ENCODE results near the gene ADCY5.
A peak's percentile ranks its signal among the peaks of the same experiment; 100 is the strongest.

Gene ADCY5

DNA sequence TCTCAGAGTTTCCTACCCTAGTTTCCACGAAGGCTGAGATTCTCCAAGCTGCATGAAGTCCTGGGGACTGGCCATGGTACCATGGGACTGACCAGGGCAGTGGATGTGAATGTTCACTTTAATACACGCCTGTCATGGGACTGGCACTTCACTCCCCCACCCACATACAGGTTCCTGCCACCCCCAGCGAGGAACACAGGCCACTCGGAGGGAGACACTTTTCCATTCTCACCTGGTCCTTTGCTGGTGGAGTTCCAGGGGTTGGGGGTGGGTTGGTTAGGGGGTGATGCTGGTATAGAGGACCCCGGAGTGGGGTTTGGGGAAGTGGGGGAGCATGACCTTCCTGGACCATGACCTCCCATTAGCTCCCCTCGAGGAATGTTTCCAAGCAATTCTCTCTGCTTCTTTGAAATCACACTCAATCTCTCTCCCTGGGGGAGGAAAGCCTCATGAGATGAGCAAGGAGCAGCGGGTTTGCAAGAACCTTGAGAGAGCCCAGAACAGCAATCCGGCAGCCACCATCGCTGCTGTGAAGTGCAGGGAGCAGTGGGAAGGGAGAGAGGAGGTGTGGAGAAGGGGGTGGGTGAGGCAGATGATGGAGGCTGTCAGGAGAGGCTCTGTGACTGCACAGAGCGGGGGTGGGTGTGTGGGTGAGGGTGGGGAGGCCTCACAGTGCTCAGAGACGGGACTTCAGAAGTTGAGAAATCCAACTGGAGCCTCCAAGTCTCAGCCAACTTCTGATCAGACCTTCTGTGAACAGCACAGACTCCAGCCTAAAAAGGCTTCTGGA lies 69.7 kb downstream of the ADCY5 start:
- H3K27ac ChIP-seq (ENCODE audit: low read depth, low read length) = no peak overlapping the region
- no peak overlapping the region for H4K5ac ChIP-seq (ENCODE audit: low read length)
- no peak overlapping the region for H3K4me3 ChIP-seq (ENCODE audit: low read length)
- no peak overlapping the region for H4K8ac ChIP-seq (ENCODE audit: low read depth, low read length)
- H3K4me2 ChIP-seq (ENCODE audit: low read length) = no peak overlapping the region
- WGBS (ENCODE audit: extremely low coverage, insufficient coverage, low lambda C conversion rate) = no CpG with 5 or more reads among the region's 11 CpGs
- H3K79me2 ChIP-seq (ENCODE audit: control insufficient read depth, insufficient read depth, low read length) = no peaks in the 10 kb centered on the region
- no peak overlapping the region for H2BK5ac ChIP-seq (ENCODE audit: low read length)
- DNase-seq = no peak
- no peak overlapping the region for H3K18ac ChIP-seq (ENCODE audit: low read length)
- H3K56ac ChIP-seq (ENCODE audit: low read length) = no peak overlapping the region
- no peaks in the 10 kb centered on the region for H3K79me1 ChIP-seq (ENCODE audit: low read length)
- no peak overlapping the region for H2AK5ac ChIP-seq (ENCODE audit: low read length)
- H2BK120ac ChIP-seq (ENCODE audit: low read depth, low read length) = no peak overlapping the region
- no peak overlapping the region for H3K4ac ChIP-seq (ENCODE audit: low read depth, low read length)
- H3K23ac ChIP-seq (ENCODE audit: low read length) = no peak overlapping the region
- no peaks in the 10 kb centered on the region for H3K27me3 ChIP-seq (ENCODE audit: insufficient read depth, low read length, poor library complexity)
- no peak overlapping the region for H2BK15ac ChIP-seq (replicated peaks; ENCODE audit: low read depth)
- no peaks in the 10 kb centered on the region for H3K36me3 ChIP-seq (ENCODE audit: control insufficient read depth, insufficient read depth, low read length)
- no peak overlapping the region for H3K9ac ChIP-seq (ENCODE audit: low read length)
- no peaks in the 10 kb centered on the region for H3K4me1 ChIP-seq (ENCODE audit: control insufficient read depth, low read depth, low read length)

DNA sequence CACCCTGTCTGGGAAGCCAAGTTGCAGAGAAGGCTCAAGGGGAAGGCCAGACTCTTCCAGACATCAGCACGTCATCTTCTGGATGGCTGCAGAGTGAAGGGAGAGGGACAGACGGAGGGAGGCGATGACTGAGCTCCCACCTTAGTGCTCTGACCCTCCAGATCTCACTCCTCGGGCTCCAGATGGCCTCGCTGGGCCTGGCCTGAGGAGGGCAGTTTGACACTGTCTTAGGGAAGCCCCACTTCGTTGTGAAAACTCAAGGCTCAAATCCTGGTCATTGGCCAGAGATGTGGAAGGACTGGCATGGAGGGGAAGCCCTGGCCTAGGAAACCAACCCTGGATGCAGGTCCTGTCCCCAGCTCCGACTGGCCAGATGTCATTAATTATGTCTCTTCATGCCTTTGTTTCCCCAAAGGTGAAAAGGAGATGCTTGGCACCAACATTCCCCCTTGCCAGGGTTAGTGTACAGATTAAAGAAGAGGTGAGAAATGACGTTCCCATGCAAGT lies 70.4 kb downstream of the ADCY5 start:
- no peaks in the 10 kb centered on the region for H3K4me1 ChIP-seq (ENCODE audit: control insufficient read depth, low read depth, low read length)
- no peak overlapping the region for H2BK15ac ChIP-seq (replicated peaks; ENCODE audit: low read depth)
- no peaks in the 10 kb centered on the region for H3K36me3 ChIP-seq (ENCODE audit: control insufficient read depth, insufficient read depth, low read length)
- no peak overlapping the region for H4K8ac ChIP-seq (ENCODE audit: low read depth, low read length)
- no peaks in the 10 kb centered on the region for H3K27me3 ChIP-seq (ENCODE audit: insufficient read depth, low read length, poor library complexity)
- WGBS (ENCODE audit: extremely low coverage, insufficient coverage, low lambda C conversion rate) = no CpG with 5 or more reads among the region's 8 CpGs
- H3K4me3 ChIP-seq (ENCODE audit: low read length) = no peak overlapping the region
- no peak overlapping the region for H3K56ac ChIP-seq (ENCODE audit: low read length)
- no peak overlapping the region for H2AK5ac ChIP-seq (ENCODE audit: low read length)
- no peak overlapping the region for H3K18ac ChIP-seq (ENCODE audit: low read length)
- H2BK120ac ChIP-seq (ENCODE audit: low read depth, low read length) = no peak overlapping the region
- no peak overlapping the region for H3K23ac ChIP-seq (ENCODE audit: low read length)
- H3K9ac ChIP-seq (ENCODE audit: low read length) = no peak overlapping the region
- H4K5ac ChIP-seq (ENCODE audit: low read length) = no peak overlapping the region
- no peak for DNase-seq
- no peak overlapping the region for H3K4ac ChIP-seq (ENCODE audit: low read depth, low read length)
- H3K4me2 ChIP-seq (ENCODE audit: low read length) = no peak overlapping the region
- no peaks in the 10 kb centered on the region for H3K79me2 ChIP-seq (ENCODE audit: control insufficient read depth, insufficient read depth, low read length)
- no peak overlapping the region for H3K27ac ChIP-seq (ENCODE audit: low read depth, low read length)
- no peaks in the 10 kb centered on the region for H3K79me1 ChIP-seq (ENCODE audit: low read length)
- no peak overlapping the region for H2BK5ac ChIP-seq (ENCODE audit: low read length)

DNA sequence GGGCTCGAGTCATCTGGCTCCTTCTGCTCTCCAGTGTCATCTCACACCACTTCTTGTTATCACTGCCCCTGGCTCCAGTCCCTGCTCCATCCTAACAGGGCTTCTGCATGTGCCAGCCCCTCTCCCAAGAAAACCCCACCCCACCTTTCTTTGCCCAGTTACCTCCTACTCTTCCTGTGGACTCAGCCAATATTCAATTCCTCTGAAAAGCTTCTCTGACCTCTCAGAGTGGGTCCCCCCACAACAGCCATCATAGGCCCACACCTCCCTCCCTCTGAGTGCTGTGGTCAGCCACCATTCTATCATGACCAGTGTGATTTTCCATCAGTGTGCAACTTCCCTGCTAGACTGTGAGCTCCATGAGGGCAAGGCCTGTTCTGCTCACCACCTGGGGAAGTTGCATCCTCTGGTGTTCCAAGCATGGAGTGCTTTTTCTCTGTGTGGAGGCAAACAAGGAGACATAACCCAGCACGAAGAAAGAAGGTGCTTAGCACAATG lies 71.6 kb downstream of the ADCY5 start:
- Histone ChIP-seq H3K23ac (ENCODE audit: low read length) (no peak overlapping the region), H3K4me1 (ENCODE audit: control insufficient read depth, low read depth, low read length) (no peaks in the 10 kb centered on the region), H3K56ac (ENCODE audit: low read length) (no peak overlapping the region), H3K27ac (ENCODE audit: low read depth, low read length) (no peak overlapping the region), H3K9ac (ENCODE audit: low read length) (no peak overlapping the region), H3K79me2 (ENCODE audit: control insufficient read depth, insufficient read depth, low read length) (no peaks in the 10 kb centered on the region), H2AK5ac (ENCODE audit: low read length) (no peak overlapping the region), H4K8ac (ENCODE audit: low read depth, low read length) (no peak overlapping the region), H3K18ac (ENCODE audit: low read length) (no peak overlapping the region), H3K4ac (ENCODE audit: low read depth, low read length) (no peak overlapping the region), H2BK15ac (replicated peaks; ENCODE audit: low read depth) (no peak overlapping the region), H4K5ac (ENCODE audit: low read length) (no peak overlapping the region), H2BK120ac (ENCODE audit: low read depth, low read length) (no peak overlapping the region), H3K79me1 (ENCODE audit: low read length) (no peaks in the 10 kb centered on the region), H2BK5ac (ENCODE audit: low read length) (no peak overlapping the region), H3K4me3 (ENCODE audit: low read length) (no peak overlapping the region), H3K27me3 (ENCODE audit: insufficient read depth, low read length, poor library complexity) (no peaks in the 10 kb centered on the region), H3K36me3 (ENCODE audit: control insufficient read depth, insufficient read depth, low read length) (no peaks in the 10 kb centered on the region), H3K4me2 (ENCODE audit: low read length) (no peak overlapping the region)
- WGBS (ENCODE audit: extremely low coverage, insufficient coverage, low lambda C conversion rate) = no CpG with 5 or more reads among the region's 2 CpGs
- DNase-seq = no peak

DNA sequence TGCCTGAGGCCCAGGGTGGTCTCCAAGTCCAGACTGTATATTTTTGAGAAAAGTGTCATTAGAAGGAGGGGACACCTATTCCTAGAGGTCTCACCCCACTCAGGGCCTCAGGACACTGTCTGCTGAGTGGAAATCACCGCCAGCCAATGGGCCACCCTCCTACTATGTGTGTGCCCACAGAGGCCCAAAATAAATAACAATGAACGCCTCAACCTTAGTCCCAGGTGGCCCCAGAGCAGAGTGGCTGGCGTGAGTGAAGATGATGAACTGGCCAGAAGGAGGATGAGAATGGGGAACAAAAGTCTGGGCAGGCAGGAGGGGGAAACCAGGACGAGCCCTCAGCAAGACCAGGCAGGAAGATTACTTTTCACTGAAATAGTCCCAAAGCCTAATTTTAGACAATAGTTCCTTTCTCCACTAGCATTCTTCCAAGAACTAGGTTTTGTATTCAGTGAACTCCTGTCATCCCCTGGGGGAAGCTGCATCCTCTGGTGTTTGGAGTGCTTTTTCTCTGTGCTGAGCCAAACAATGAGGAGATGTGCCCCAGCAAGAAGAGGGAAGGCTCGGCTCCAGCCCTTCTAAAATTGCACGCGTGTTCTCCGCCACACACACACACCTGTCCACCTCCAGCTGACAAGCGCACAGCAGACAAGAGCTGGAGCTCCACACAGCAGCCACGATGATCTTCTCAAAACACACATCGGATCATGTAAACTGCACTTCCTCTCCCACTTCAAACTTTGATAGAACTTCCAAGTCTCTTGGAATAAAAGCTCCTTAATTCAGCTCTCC lies 72.2 kb downstream of the ADCY5 start:
- Histone ChIP-seq H3K79me2 (ENCODE audit: control insufficient read depth, insufficient read depth, low read length) (no peaks in the 10 kb centered on the region), H3K56ac (ENCODE audit: low read length) (no peak overlapping the region), H2BK120ac (ENCODE audit: low read depth, low read length) (no peak overlapping the region), H3K27ac (ENCODE audit: low read depth, low read length) (no peak overlapping the region), H3K79me1 (ENCODE audit: low read length) (no peaks in the 10 kb centered on the region), H3K36me3 (ENCODE audit: control insufficient read depth, insufficient read depth, low read length) (no peaks in the 10 kb centered on the region), H3K4me3 (ENCODE audit: low read length) (no peak overlapping the region), H4K5ac (ENCODE audit: low read length) (no peak overlapping the region), H3K27me3 (ENCODE audit: insufficient read depth, low read length, poor library complexity) (no peaks in the 10 kb centered on the region), H3K23ac (ENCODE audit: low read length) (no peak overlapping the region), H4K8ac (ENCODE audit: low read depth, low read length) (no peak overlapping the region), H2BK15ac (replicated peaks; ENCODE audit: low read depth) (no peak overlapping the region), H3K4me1 (ENCODE audit: control insufficient read depth, low read depth, low read length) (no peaks in the 10 kb centered on the region), H2AK5ac (ENCODE audit: low read length) (no peak overlapping the region), H3K4me2 (ENCODE audit: low read length) (no peak overlapping the region), H2BK5ac (ENCODE audit: low read length) (no peak overlapping the region), H3K9ac (ENCODE audit: low read length) (no peak overlapping the region), H3K18ac (ENCODE audit: low read length) (no peak overlapping the region), H3K4ac (ENCODE audit: low read depth, low read length) (no peak overlapping the region)
- no peak for DNase-seq
- WGBS (ENCODE audit: extremely low coverage, insufficient coverage, low lambda C conversion rate) = no CpG with 5 or more reads among the region's 11 CpGs

DNA sequence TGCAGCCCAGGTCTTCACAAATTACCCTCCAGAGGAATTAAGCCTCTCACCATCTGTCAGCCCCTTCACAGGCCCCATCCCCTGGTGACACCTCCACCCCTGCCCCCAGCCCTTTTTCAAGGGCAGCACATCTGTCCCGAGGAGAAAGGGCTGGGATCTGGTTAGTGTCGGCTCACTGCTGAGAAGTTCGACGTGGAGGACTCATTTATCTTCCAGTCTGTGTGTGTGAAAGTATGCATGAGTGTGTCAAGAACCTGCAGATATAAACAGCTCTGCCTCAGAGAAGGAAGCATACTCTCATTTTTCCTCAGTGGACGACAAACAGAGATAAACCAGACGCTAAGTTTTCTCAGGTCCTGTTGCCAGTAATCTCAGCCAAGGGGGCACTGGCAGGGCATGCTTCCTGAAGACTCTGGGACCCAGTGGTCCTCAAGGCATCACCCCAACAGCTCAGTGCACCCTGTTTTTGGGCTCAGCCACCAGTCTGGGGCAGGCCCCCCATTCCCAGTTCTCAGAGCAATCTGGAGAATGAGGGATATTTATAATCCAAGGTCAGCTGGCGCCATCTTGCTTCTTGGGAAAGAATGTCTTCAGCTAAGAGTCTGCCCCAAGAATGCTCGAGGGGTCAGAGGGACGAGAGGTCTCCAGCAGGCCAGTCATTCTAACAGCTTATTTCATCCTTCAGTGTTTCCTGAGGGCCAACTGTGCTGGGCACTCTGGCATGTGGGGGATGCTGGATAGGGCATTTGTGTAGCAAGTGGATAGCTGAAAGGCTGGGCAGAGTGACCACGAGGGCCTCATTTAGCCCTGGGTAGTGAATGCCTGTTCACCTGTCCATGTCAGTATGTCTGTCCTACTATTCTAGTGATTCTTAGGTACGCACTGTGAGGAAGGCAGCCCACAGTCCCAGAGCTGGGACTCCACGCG lies 73.6 kb downstream of the ADCY5 start:
- H2AK5ac ChIP-seq (ENCODE audit: low read length) = no peak overlapping the region
- no peak overlapping the region for H2BK15ac ChIP-seq (replicated peaks; ENCODE audit: low read depth)
- no peak overlapping the region for H3K18ac ChIP-seq (ENCODE audit: low read length)
- no peak overlapping the region for H3K56ac ChIP-seq (ENCODE audit: low read length)
- no peaks in the 10 kb centered on the region for H3K79me2 ChIP-seq (ENCODE audit: control insufficient read depth, insufficient read depth, low read length)
- H3K4me3 ChIP-seq (ENCODE audit: low read length) = no peak overlapping the region
- H4K5ac ChIP-seq (ENCODE audit: low read length) = no peak overlapping the region
- no peak overlapping the region for H3K27ac ChIP-seq (ENCODE audit: low read depth, low read length)
- H2BK5ac ChIP-seq (ENCODE audit: low read length) = no peak overlapping the region
- no peak overlapping the region for H2BK120ac ChIP-seq (ENCODE audit: low read depth, low read length)
- H3K27me3 ChIP-seq (ENCODE audit: insufficient read depth, low read length, poor library complexity) = no peaks in the 10 kb centered on the region
- no peaks in the 10 kb centered on the region for H3K36me3 ChIP-seq (ENCODE audit: control insufficient read depth, insufficient read depth, low read length)
- peak; percentile 44 for DNase-seq
- H3K4ac ChIP-seq (ENCODE audit: low read depth, low read length) = no peak overlapping the region
- H3K4me1 ChIP-seq (ENCODE audit: control insufficient read depth, low read depth, low read length) = no peaks in the 10 kb centered on the region
- no peak overlapping the region for H3K4me2 ChIP-seq (ENCODE audit: low read length)
- no peak overlapping the region for H4K8ac ChIP-seq (ENCODE audit: low read depth, low read length)
- no peaks in the 10 kb centered on the region for H3K79me1 ChIP-seq (ENCODE audit: low read length)
- WGBS (ENCODE audit: extremely low coverage, insufficient coverage, low lambda C conversion rate) = no CpG with 5 or more reads among the region's 13 CpGs
- H3K23ac ChIP-seq (ENCODE audit: low read length) = no peak overlapping the region
- no peak overlapping the region for H3K9ac ChIP-seq (ENCODE audit: low read length)
